Panc1 (cell line): ENCODE results near the gene OPN4. TPM values are rescaled to one million over a fixed set of nuclear protein-coding genes. Genes with fewer than 3 reads are reported as not detected.

Experiments used
- ATAC-seq: fragments of 200-7000 bp; cut with Tn5 transposase; 2 replicates; pipeline ENCODE4 v1.9.1; 2020; ENCODE audit warnings: mild to moderate bottlenecking, moderate library complexity
- BruUV-seq: library from RNA; stranded (reverse); fragments of 400-500 nt; replicated peaks from 2 replicates; lab custom pipeline; 2021; lab: Mats Ljungman, UMichigan
- CTCF ChIA-PET: fragments of 300-600 bp; sonication (Branson Sonifier 250); formaldehyde crosslinking; loops from one replicate; lab custom pipeline; 2022; ENCODE audit warnings: antibody characterized with exemption; lab: Charles Lee
- POLR2A ChIA-PET: fragments of 300-600 bp; sonication (Branson Sonifier 250); formaldehyde crosslinking; loops from one replicate; lab custom pipeline; 2022; ENCODE audit warnings: antibody characterized with exemption; lab: Charles Lee
- DNase-seq: peaks from one replicate; pipeline ENCODE4 v3.0.0-alpha.2; 2010; ENCODE audit warnings: low read depth, low spot score
- H3K27ac ChIP-seq: 2 replicates; pipeline ENCODE4 v1.5.1; 2011; ENCODE audit warnings: mild to moderate bottlenecking, low read length, inconsistent platforms
- H3K27me3 ChIP-seq: fragments of 200-500 bp; sonication (Bioruptor generic); 2 replicates; pipeline ENCODE4 v1.6.0; 2014; ENCODE audit warnings: low read length, inconsistent platforms; ENCODE audit not compliant: control insufficient read depth, insufficient read depth
- H3K36me3 ChIP-seq: fragments of 200-500 bp; sonication (Bioruptor generic); 2 replicates; pipeline ENCODE4 v1.5.1; 2014; ENCODE audit warnings: inconsistent platforms, mild to moderate bottlenecking, low read length, moderate library complexity; ENCODE audit not compliant: control insufficient read depth, insufficient read depth
- H3K4me1 ChIP-seq: 2 replicates; pipeline ENCODE4 v1.5.1; 2011; ENCODE audit warnings: inconsistent platforms, mild to moderate bottlenecking, low read length, moderate library complexity; ENCODE audit not compliant: control insufficient read depth, insufficient read depth
- H3K4me3 ChIP-seq, 2 experiments: 2 replicates each; pipeline ENCODE4 v1.5.1; 2011 to 2012; ENCODE audit warnings: low read depth in 2 of 2, low read length in 2 of 2, mild to moderate bottlenecking in 2 of 2, inconsistent platforms in 1 of 2, moderate library complexity in 1 of 2
- H3K9me3 ChIP-seq: fragments of 200-500 bp; sonication (Bioruptor generic); 2 replicates; pipeline ENCODE4 v1.5.1; 2014; ENCODE audit warnings: low read depth, mild to moderate bottlenecking, inconsistent platforms, low read length, moderate library complexity; ENCODE audit not compliant: control insufficient read depth, insufficient read depth
- POLR2AphosphoS5 ChIP-seq: IDR thresholded peaks from 2 replicates; pipeline ENCODE4 v1.6.1; 2012; ENCODE audit warnings: mild to moderate bottlenecking, low read depth, low read length, moderate library complexity
- REST ChIP-seq, 2 experiments: IDR thresholded peaks; 2 replicates each; pipeline ENCODE4 v1.6.1; 2011 to 2012; ENCODE audit warnings: low read depth in 2 of 2, control low read depth in 1 of 2, low read length in 1 of 2, mild to moderate bottlenecking in 1 of 2, moderate library complexity in 1 of 2; ENCODE audit not compliant: insufficient read depth in 1 of 2
- SIN3A ChIP-seq: IDR thresholded peaks from 2 replicates; pipeline ENCODE4 v1.6.1; 2012; ENCODE audit warnings: low read depth, mild to moderate bottlenecking, low read length, moderate library complexity, borderline replicate concordance; ENCODE audit not compliant: insufficient read depth
- TCF7L2 ChIP-seq: IDR thresholded peaks from 2 replicates; pipeline ENCODE4 v1.6.1; 2011; ENCODE audit warnings: mild to moderate bottlenecking, low read depth, low read length, inconsistent platforms
- in situ Hi-C: cut with HindIII; loops from 2 replicates; pipeline ENCODE4 v1.10.0; 2016; ENCODE audit warnings: low sequenced_read_pairs, low pct_unique_long_range_greater_than_20kb
- intact Hi-C: fragments of 100-400 bp; cut with micrococcal nuclease; formaldehyde crosslinking; loops from one replicate; pipeline ENCODE4 v1.10.0; 2022; ENCODE audit not compliant: unreplicated experiment
- total RNA-seq: library from RNA; stranded (reverse); gene quantifications from one replicate; pipeline ENCODE4 v1.2.1, GENCODE V29; 2021; ENCODE audit not compliant: unreplicated experiment
- TF ChIP-seq, protein P1 (sequence below): fragments of 450-650 bp; IDR thresholded peaks from 2 replicates; pipeline ENCODE4 v1.5.1; 2017; ENCODE audit warnings: mild to moderate bottlenecking

OPN4 gene
- total RNA-seq, 1 experiment from 2014 or later = not detected

- ATAC-seq = no peak
- in situ Hi-C loops = no loop called here
- Histone ChIP-seq H3K36me3 (no peaks in the 10 kb centered on the region), H3K9me3 (no peaks in the 10 kb centered on the region), H3K4me3 (no peak overlapping the region), H3K27me3 (no peaks in the 10 kb centered on the region), H3K27ac (no peak overlapping the region), H3K4me1 (no peaks in the 10 kb centered on the region)
- TF ChIP-seq TCF7L2 (no peak), SIN3A (no peak), POLR2AphosphoS5 (no peak)
- TF ChIP-seq, protein P1, sequence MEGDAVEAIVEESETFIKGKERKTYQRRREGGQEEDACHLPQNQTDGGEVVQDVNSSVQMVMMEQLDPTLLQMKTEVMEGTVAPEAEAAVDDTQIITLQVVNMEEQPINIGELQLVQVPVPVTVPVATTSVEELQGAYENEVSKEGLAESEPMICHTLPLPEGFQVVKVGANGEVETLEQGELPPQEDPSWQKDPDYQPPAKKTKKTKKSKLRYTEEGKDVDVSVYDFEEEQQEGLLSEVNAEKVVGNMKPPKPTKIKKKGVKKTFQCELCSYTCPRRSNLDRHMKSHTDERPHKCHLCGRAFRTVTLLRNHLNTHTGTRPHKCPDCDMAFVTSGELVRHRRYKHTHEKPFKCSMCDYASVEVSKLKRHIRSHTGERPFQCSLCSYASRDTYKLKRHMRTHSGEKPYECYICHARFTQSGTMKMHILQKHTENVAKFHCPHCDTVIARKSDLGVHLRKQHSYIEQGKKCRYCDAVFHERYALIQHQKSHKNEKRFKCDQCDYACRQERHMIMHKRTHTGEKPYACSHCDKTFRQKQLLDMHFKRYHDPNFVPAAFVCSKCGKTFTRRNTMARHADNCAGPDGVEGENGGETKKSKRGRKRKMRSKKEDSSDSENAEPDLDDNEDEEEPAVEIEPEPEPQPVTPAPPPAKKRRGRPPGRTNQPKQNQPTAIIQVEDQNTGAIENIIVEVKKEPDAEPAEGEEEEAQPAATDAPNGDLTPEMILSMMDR = no peak
- no peak for DNase-seq
- no TSS peak for BruUV-seq
- ChIA-PET POLR2A (no interaction called here), CTCF (interaction anchor here (0.5 to 0.7 kb wide), 2 partner anchors 197 to 288 kb away, joined by 3 to 17 read pairs; no protein-coding TSS in a partner anchor)
- intact Hi-C loops = loop anchor here (5.0 kb wide), 1 partner anchor 198 kb away; no protein-coding TSS in a partner anchor
These were observed 44.8 kb downstream of the OPN4 start for GRCh38 chr10:86699125-86699524.

- no peaks in the 10 kb centered on the region for H3K4me1 ChIP-seq
- BruUV-seq = no TSS peak
- no peaks in the 10 kb centered on the region for H3K36me3 ChIP-seq
- ATAC-seq = no peak
- ChIA-PET POLR2A (no interaction called here), CTCF (interaction anchor here (0.5 to 0.7 kb wide), 2 partner anchors 197 to 288 kb away, joined by 3 to 17 read pairs; no protein-coding TSS in a partner anchor)
- H3K27me3 ChIP-seq = no peaks in the 10 kb centered on the region
- TF ChIP-seq POLR2AphosphoS5 (no peak), REST (IDR thresholded peaks at IDR 0.05; ENCODE audit: insufficient read depth in 1 of 2, low read depth in 2 of 2, low read length in 1 of 2) (no peak), TCF7L2 (no peak), SIN3A (no peak)
- TF ChIP-seq, protein P1 = no peak
- intact Hi-C loops (loop anchor here (5.0 kb wide), 1 partner anchor 198 kb away; no protein-coding TSS in a partner anchor), in situ Hi-C loops (no loop called here)
- H3K27ac ChIP-seq = no peak overlapping the region
- no peak overlapping the region for H3K4me3 ChIP-seq
- no peak for DNase-seq
- no peaks in the 10 kb centered on the region for H3K9me3 ChIP-seq
These were observed 45.2 kb downstream of the OPN4 start for GRCh38 chr10:86699541-86699940.
